Measurements from ENCODE around the gene C3orf33. TPM values are rescaled to one million over a fixed set of nuclear protein-coding genes. Genes with fewer than 3 reads are reported as not detected.
A peak's percentile ranks its signal among the peaks of the same experiment; 100 is the strongest.
"Not testable (repeated sequence)": the region's sequence is repeated elsewhere in the genome, so short reads cannot be mapped to it uniquely, and the experiment has no call there.

Gene C3orf33, protein sequence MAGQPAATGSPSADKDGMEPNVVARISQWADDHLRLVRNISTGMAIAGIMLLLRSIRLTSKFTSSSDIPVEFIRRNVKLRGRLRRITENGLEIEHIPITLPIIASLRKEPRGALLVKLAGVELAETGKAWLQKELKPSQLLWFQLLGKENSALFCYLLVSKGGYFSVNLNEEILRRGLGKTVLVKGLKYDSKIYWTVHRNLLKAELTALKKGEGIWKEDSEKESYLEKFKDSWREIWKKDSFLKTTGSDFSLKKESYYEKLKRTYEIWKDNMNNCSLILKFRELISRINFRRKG
- total RNA-seq, result 2.7 TPM
- long read RNA-seq, transcript C3orf33-201 (5 exons, 1,884 nt), result major isoform, 11 of 13 reads
- long read RNA-seq, partial matches to known transcripts, result 0 of 13 reads
- long read RNA-seq, other reads (novel, unspliced or antisense), result 2 of 13 reads

DNA sequence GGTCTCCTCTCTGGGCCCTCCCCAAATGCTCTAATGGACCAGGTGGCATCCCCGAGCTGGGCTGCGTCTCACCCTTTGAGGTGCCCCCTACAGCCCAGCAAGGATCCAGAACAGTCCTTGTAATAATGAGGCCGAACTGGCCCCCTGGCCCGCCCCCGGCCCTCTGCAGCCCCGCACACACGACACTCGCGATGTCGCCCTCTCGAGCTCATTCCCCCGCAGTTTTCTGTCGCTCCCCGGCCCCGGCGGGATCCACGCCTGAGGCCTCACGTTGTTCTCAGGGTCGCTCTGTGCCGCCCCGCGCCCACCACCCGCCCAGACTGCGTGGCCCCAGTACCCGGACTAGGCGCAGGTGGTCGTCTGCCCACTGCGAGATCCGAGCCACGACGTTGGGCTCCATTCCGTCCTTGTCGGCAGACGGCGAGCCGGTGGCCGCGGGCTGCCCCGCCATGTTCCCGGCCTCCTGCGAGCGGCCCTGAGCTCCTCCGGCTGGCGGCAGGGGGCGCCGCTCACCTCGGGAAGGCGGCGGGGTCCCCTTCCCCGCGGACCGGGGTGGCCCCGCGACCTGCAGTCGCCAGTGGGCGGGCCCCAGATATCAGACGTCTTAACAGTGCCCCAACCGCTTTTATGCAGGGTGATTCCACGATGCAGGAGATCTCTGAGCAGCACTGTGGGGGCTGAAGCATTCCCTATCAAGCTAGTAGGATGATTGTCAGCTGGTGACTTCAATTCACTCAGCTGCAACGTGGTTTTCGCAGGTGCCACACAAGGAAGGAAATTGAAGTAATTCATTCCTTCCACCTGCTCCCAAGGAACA lies at the start of gene C3orf33:
Gene C3orf33, minus strand, starts transcription at position 477 of the 817 bp plus-strand sequence. Its CDS starts 26 bp downstream, at position 451.
- peak; percentile 92 for DNase-seq (ENCODE audit: low spot score)

- peak; percentile 100 for DNase-seq (ENCODE audit: low spot score)
Measured at GRCh38 chr3:155854141-155854940, 48.3 kb upstream of the C3orf33 start, which contains the start of gene SLC33A1. TSS of gene SLC33A1 (minus strand) at chr3:155854427. CDS start at chr3:155853997, 430 bp downstream.

DNA sequence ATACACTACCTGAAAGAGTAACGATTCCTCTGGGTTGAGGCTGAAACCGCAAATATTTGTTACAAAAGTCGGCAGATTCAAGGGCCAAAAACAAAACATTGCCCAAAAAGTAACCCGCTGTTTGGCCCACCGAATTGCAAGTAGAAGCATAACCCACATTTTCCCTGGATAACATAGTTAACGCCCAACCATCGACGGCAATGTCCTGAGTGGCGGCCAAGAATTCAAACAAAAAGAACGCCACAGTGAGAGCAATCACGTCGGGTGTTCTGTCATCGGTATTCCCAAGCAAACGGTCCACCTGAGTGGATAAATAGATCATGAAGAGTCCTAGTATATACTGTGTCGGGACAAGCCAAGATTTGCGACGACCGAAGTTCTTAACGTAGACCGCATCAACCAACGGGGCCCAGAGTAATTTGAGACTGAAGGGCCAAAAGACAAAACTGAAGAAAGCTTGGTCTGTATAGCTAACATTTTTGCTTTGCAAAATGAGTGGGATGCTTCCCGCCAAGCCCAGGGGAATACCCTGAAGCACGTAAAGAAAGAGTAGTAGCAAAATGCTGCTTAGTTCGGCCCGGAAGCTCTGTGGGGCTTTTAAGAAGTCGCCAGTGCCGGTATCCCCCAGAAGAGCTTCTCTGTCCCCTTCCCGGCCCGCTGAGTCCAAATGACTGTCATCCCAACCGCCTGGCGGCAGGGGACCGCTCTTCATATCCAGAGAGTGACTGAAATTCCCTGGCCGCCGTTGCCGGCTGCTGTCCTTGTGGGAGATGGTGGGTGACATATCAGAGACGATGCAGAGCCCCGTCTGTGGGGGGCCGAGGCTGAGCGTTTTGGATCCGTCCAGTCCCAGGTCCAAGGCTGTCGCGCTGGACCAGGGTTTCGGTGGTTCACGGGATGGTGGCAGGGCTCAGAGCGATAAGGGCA lies 47.4 kb upstream of the C3orf33 start:
- DNase-seq (ENCODE audit: low spot score), result no peak

- no peak for DNase-seq (ENCODE audit: low spot score)
Measured at GRCh38 chr3:155852341-155852740, 46.3 kb upstream of the C3orf33 start.

DNA sequence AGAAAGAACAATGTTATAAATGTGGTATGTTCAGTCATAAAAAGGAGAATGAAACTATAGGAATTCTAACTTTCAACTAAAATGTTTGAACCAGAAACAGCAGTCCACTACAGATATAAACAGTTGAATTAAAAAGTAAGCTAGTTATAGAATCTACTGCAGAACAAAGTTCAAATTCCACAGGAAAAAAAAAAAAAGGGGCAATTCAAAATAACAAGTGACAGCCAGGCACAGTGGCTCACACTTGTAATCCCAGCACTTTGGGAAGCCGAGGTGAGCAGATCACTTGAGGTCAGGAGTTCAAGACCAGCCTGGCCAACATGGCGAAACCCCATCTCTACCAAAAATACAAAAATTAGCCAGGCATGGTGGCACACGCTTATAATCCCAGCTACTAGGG lies 43.3 kb upstream of the C3orf33 start:
- DNase-seq (ENCODE audit: low spot score), result not testable (repeated sequence)

DNA sequence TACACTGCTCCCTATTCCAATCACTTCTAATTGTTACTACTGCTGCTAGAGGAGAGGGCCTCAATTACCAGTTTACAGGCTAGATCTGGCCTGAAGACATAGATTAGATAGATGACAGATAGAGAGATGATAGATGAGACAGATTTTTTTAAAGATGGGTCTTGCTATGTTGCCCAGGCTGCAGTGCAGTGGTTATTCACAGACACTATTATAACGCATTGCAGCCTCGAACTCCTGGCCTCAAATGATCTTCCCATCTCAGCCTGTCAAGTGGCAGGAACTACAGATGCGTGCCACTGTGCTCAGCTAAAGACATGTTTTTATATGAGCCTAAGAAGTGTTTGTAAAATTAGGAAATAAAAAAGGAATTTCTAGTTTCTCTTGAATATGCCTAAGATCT lies 41.9 kb upstream of the C3orf33 start:
- no peak for DNase-seq (ENCODE audit: low spot score)

DNA sequence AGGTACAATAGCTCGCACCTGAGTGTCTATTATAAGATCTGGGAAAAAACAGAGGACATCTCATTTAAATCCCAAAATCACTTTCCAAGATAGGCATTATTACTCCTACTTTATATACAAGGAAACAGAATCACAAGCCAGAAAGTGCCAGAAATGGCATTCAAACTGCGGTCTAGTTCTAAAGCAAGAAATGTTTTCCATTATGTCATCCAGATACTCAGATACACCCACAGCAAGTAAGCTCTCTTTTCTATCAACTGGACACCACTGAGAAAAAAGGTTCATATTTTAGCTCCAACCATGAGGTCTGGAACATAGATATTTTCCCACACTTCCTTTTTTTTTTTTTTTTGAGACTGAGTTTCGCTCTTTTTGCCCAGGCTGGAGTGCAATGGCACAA lies 40.0 kb upstream of the C3orf33 start:
- no peak for DNase-seq (ENCODE audit: low spot score)

- DNase-seq (ENCODE audit: low spot score), result no peak
Measured at GRCh38 chr3:155843569-155843968, 37.5 kb upstream of the C3orf33 start.

- no peak for DNase-seq (ENCODE audit: low spot score)
Measured at GRCh38 chr3:155835341-155836071, 29.4 kb upstream of the C3orf33 start.

GRCh38 chr3:155828490-155829098 lies 22.5 kb upstream of the C3orf33 start:
- not testable (repeated sequence) for DNase-seq (ENCODE audit: low spot score)

DNA sequence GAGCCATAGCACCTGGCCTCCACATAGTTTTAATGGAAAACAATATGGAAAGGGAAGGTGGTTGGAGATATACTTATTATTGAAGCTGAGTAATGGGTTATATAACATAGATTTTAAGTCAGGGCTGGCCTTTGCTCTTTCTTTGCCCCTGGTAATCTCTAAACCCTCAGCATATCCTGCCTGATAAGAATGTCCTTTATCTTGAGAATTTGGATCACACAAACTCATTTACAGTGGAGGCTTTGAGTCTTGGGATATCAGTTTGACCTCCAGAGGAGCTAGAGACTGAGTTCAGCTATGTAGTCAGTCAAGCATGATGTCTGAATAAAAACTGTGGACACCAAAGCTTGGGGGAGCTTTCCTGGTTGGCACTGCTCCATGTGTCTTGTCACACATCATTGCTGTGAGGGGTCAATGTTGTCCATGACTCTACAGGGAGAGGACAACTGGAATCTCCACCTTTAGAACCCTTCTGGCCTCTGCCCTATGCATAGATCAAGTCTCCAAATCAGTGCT lies 9.0 kb upstream of the C3orf33 start:
- no peak for DNase-seq (ENCODE audit: low spot score)

- not testable (repeated sequence) for DNase-seq (ENCODE audit: low spot score)
Measured at GRCh38 chr3:155813224-155813623, 7.1 kb upstream of the C3orf33 start.

DNA sequence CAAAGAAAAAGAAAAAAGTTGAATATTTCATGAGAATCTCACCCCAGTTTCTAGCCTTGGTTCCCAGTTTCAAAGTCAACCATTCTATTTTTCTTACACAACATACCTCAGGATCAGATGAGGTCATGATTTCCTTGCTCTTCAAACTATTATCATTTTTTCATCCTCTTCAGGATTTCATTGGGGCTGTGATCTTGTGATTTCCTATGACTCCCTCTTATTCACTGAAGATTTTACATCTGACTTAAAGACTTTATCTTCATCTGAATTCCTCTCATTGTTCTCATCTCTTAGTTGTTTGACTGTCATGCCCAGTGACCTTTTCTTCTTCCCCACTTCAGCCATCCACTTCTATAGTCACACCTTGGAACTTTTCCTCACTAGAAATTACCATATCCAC lies 3.1 kb upstream of the C3orf33 start:
- no peak for DNase-seq (ENCODE audit: low spot score)

DNA sequence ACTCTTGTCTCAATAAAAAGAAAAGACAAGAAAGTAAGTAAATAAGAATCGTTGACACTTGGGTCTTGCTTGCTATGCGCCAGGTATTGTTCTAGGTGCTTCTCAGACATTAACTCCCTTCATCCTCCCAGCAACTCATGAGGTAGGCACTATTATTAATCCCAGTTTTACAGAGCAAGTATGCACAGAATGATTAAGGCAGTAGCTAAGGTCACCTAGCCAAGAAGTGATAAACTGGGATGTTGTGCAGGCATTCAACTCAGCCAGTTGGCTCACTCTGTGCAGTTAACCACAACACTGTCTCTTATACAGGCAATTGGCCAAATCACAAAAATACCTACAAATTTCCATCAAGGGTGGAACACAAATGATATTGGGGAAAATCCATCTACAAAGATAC lies 1.7 kb upstream of the C3orf33 start:
- DNase-seq (ENCODE audit: low spot score), result no peak

GRCh38 chr3:155805204-155805801 lies 775 bp downstream of the C3orf33 start:
- no peak for DNase-seq (ENCODE audit: low spot score)

GRCh38 chr3:155804323-155804722 lies 1.8 kb downstream of the C3orf33 start:
- no peak for DNase-seq (ENCODE audit: low spot score)

GRCh38 chr3:155792532-155792931 lies 13.5 kb downstream of the C3orf33 start:
- DNase-seq (ENCODE audit: low spot score), result no peak

DNA sequence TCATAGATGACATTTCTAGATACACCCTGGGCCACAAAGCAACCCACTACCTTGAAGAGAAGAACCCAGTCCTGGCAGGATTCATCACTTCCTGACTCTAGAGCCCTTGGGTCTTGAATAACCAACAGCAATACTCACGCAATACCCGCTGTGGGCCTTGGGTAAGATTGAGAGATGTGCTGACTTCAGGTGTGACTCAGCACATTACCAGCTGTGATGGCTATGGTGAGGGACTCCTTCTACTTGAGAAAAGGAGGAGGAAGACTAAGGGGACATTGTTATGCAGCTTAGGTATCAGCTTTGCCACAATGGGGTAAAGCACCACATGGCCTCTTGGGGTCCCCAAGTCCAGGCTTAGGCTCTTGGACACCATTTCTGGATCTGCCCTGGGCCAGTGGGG lies 14.9 kb downstream of the C3orf33 start:
- no peak for DNase-seq (ENCODE audit: low spot score)

Data from mesenteric fat pad (tissue), 1 donor.